ENCODE measurements around the gene GSC2. TPM values are rescaled to one million over a fixed set of nuclear protein-coding genes. Genes with fewer than 3 reads are reported as not detected.
A peak's percentile ranks its signal among the peaks of the same experiment; 100 is the strongest.

The GSC2 gene
- total RNA-seq, 1 donor from 2014 or later = not detected

DNA sequence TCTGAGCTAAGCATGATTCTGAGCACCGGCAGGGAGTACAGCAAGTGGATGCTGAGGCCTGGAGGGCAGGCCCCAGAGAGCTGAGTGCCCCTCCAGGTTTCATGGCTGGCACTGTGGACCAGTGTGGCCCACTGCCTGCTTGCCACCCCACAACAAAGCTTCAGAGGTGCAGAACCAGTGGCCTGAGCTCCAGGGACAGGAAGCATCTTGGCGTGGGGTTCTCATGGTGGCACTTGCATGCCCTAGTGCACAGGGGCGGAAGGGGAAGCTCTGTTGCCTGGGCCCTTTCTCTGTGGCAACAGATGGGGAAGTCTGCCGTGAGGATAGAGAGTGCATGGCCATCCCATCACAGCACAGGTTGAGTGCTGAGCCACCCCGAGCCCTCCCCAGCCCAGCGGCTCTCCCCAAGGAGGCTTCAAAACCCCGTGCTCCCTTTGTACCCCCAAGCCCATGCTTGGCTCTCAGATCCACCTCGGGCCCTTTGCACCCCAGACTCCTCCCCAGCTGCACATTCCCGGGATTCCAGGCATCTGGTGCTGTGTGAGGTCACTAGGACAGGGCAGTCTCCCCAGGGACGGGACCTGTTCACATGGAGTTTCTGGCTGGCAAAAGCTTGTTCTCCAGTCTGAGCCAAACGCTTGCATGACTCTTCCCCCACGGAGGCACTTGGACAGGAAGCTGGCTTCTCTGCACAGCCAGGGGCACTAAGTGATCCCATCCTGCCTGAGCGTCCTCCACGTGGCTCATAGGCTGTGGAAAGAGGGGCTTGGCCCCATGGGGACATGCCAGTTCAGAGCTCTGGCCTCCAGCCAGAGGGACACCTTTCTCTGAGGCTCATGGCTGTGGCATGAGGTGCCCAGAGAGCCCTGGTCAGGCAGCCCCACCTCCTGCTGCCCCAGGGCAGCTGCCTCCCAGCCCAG lies 24.3 kb upstream of the GSC2 start:
- no peaks in the 10 kb centered on the region for H3K9me3 ChIP-seq (ENCODE audit: insufficient read depth, low read depth, low read length)
- Mint-ChIP-seq H3K27me3 (ENCODE audit: low read depth, unreplicated experiment) (peaks cover 4% of the 10 kb centered on the region), H3K36me3 (ENCODE audit: low read depth, unreplicated experiment) (peaks cover 8% of the 10 kb centered on the region), H3K27ac (ENCODE audit: unreplicated experiment) (peak overlapping the region; percentile 53), H3K4me3 (ENCODE audit: unreplicated experiment) (no peak overlapping the region), H3K4me1 (ENCODE audit: low read depth, unreplicated experiment) (peaks cover 25% of the 10 kb centered on the region), H3K9me3 (ENCODE audit: unreplicated experiment) (no peaks in the 10 kb centered on the region)
- H3K4me1 ChIP-seq (ENCODE audit: insufficient read depth, low read length) = peaks cover 55% of the 10 kb centered on the region
- DNase-seq (ENCODE audit: low read depth) = peak; percentile 54
- no peak overlapping the region for H3K4me3 ChIP-seq (ENCODE audit: insufficient read depth, low read depth, low read length)
- no peak for FAIRE-seq
- H3K4me2 ChIP-seq (ENCODE audit: low read length) = peak overlapping the region; percentile 99
- no peaks in the 10 kb centered on the region for H3K36me3 ChIP-seq (ENCODE audit: insufficient read depth, low read length)
- peak overlapping the region; percentile 29 for H3K27ac ChIP-seq (ENCODE audit: low read depth, low read length)
- H3K9ac ChIP-seq (ENCODE audit: low read length) = peak overlapping the region; percentile 28
- no peak for TF ChIP-seq EZH2 (IDR thresholded peaks at IDR 0.05; ENCODE audit: insufficient read depth, low read length)
- TF ChIP-seq, protein P1, sequence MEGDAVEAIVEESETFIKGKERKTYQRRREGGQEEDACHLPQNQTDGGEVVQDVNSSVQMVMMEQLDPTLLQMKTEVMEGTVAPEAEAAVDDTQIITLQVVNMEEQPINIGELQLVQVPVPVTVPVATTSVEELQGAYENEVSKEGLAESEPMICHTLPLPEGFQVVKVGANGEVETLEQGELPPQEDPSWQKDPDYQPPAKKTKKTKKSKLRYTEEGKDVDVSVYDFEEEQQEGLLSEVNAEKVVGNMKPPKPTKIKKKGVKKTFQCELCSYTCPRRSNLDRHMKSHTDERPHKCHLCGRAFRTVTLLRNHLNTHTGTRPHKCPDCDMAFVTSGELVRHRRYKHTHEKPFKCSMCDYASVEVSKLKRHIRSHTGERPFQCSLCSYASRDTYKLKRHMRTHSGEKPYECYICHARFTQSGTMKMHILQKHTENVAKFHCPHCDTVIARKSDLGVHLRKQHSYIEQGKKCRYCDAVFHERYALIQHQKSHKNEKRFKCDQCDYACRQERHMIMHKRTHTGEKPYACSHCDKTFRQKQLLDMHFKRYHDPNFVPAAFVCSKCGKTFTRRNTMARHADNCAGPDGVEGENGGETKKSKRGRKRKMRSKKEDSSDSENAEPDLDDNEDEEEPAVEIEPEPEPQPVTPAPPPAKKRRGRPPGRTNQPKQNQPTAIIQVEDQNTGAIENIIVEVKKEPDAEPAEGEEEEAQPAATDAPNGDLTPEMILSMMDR (IDR thresholded peaks at IDR 0.05; ENCODE audit: insufficient read depth, low read depth, low read length) = no peak
- no peak overlapping the region for H2AFZ ChIP-seq (ENCODE audit: low read depth, low read length)
- peaks cover 4% of the 10 kb centered on the region for H3K27me3 ChIP-seq (ENCODE audit: insufficient read depth, low read length)
- peaks cover 73% of the 10 kb centered on the region for H3K79me2 ChIP-seq (ENCODE audit: insufficient read depth, low read length)
- peaks cover 54% of the 10 kb centered on the region for H4K20me1 ChIP-seq (ENCODE audit: insufficient read depth, low read length)

DNA sequence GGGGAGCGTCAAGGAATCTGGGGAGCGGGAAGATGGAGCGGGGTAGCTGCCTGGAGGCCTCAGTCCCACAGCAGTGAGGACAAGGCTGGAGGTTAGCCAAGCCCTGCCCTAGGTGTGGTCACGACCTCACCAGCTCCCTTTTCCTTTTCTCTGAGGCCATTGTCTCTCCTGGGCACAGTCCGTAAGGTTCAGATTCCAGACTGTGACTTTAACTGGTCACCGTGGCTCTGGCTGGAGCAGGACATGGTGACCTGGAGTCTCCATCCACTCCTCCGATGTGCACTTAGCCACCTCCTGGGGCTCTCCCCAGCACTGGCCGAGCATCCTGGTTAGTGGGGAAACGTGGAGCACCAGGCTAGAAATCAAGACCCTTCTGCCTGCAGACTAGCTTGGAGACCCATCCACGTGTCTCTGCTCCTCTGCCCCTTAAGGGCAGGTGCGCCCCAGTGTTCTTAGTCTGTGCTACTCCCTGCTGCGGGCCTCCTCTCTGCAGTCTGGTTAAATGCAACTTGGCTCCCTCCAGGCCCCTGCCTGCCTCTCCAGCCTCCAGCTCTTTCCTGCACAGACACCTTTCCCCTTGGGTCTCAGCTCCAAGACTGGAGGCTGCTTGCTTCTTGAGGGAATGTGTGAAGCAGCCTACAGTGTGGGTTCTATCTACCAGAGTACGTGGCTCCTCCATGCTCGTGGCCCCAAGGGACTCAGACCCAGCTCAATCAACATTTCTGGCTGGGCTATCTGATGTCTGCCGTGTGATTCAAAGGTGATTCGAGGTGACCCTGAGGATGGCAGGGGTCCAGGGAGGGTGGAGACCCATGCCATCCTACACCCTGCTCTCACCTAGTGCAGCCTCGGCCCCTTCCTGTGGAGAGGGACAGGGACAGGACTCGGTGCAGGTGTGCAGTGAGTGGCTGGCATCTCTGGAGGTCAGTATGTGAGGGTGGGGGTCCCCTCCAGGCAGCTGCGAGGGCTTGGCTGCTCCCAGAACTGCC lies 23.2 kb upstream of the GSC2 start:
- Mint-ChIP-seq H3K27ac (ENCODE audit: unreplicated experiment) (peak overlapping the region; percentile 74), H3K27me3 (ENCODE audit: low read depth, unreplicated experiment) (peaks cover 11% of the 10 kb centered on the region), H3K9me3 (ENCODE audit: unreplicated experiment) (peaks cover 2% of the 10 kb centered on the region), H3K4me3 (ENCODE audit: unreplicated experiment) (peak overlapping the region; percentile 98), H3K4me1 (ENCODE audit: low read depth, unreplicated experiment) (peaks cover 22% of the 10 kb centered on the region), H3K36me3 (ENCODE audit: low read depth, unreplicated experiment) (peaks cover 8% of the 10 kb centered on the region)
- H3K4me3 ChIP-seq (ENCODE audit: insufficient read depth, low read depth, low read length) = peak overlapping the region; percentile 85
- H3K27ac ChIP-seq (ENCODE audit: low read depth, low read length) = no peak overlapping the region
- peaks cover 54% of the 10 kb centered on the region for H4K20me1 ChIP-seq (ENCODE audit: insufficient read depth, low read length)
- peaks cover 14% of the 10 kb centered on the region for H3K27me3 ChIP-seq (ENCODE audit: insufficient read depth, low read length)
- FAIRE-seq (no peak), DNase-seq (ENCODE audit: low read depth) (no peak)
- H3K4me1 ChIP-seq (ENCODE audit: insufficient read depth, low read length) = peaks cover 52% of the 10 kb centered on the region
- H3K9ac ChIP-seq (ENCODE audit: low read length) = peak overlapping the region; percentile 97
- H3K79me2 ChIP-seq (ENCODE audit: insufficient read depth, low read length) = peaks cover 73% of the 10 kb centered on the region
- no peaks in the 10 kb centered on the region for H3K9me3 ChIP-seq (ENCODE audit: insufficient read depth, low read depth, low read length)
- no peaks in the 10 kb centered on the region for H3K36me3 ChIP-seq (ENCODE audit: insufficient read depth, low read length)
- peak overlapping the region; percentile 99 for H3K4me2 ChIP-seq (ENCODE audit: low read length)
- no peak overlapping the region for H2AFZ ChIP-seq (ENCODE audit: low read depth, low read length)
- TF ChIP-seq, protein P1 (IDR thresholded peaks at IDR 0.05; ENCODE audit: insufficient read depth, low read depth, low read length) = no peak
- no peak for TF ChIP-seq EZH2 (IDR thresholded peaks at IDR 0.05; ENCODE audit: insufficient read depth, low read length)
